Measurements from ENCODE around the gene TSPOAP1.

DNA sequence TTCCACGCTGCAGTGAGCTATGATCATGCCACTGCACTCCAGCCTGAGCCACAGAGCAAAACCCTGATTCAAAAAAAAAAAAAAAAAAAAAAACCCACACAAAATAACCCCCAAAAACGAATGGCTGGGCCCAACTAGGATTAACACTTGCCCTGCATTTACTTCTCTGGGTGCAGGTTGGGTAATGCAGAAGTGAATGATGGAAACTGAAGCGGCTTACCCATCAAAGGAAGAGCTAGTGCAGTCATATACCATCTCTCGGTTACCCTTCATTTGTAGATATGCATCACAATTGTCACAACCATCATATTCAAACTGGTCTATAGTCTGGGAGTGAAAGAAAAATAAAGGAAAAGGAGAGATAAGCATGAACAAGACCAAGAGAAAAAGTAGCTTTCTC, 22.6 kb upstream of the TSPOAP1 start:
- TF ChIP-seq CTCF (IDR thresholded peaks at IDR 0.05) (no peak), TCF7 (CRISPR knock-in tag; IDR thresholded peaks at IDR 0.05; ENCODE audit: low read depth) (no peak), SP1 (CRISPR knock-in tag; conservative IDR thresholded peaks at IDR 0.05) (no peak)
- TF ChIP-seq, protein P1, sequence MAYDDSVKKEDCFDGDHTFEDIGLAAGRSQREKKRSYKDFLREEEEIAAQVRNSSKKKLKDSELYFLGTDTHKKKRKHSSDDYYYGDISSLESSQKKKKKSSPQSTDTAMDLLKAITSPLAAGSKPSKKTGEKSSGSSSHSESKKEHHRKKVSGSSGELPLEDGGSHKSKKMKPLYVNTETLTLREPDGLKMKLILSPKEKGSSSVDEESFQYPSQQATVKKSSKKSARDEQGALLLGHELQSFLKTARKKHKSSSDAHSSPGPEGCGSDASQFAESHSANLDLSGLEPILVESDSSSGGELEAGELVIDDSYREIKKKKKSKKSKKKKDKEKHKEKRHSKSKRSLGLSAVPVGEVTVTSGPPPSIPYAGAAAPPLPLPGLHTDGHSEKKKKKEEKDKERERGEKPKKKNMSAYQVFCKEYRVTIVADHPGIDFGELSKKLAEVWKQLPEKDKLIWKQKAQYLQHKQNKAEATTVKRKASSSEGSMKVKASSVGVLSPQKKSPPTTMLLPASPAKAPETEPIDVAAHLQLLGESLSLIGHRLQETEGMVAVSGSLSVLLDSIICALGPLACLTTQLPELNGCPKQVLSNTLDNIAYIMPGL (CRISPR knock-in tag; IDR thresholded peaks at IDR 0.05), result no peak
- TF ChIP-seq, protein P2, sequence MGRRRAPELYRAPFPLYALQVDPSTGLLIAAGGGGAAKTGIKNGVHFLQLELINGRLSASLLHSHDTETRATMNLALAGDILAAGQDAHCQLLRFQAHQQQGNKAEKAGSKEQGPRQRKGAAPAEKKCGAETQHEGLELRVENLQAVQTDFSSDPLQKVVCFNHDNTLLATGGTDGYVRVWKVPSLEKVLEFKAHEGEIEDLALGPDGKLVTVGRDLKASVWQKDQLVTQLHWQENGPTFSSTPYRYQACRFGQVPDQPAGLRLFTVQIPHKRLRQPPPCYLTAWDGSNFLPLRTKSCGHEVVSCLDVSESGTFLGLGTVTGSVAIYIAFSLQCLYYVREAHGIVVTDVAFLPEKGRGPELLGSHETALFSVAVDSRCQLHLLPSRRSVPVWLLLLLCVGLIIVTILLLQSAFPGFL (CRISPR knock-in tag; IDR thresholded peaks at IDR 0.05; ENCODE audit: borderline replicate concordance), result no peak

Data from WTC11 (cell line).